ENCODE results near the gene RGS17.

Gene RGS17

GRCh38 chr6:153031335-153031955 is 99.6 kb downstream of the RGS17 start:
- no peaks in the 10 kb centered on the region for H3K27me3 ChIP-seq (ENCODE audit: insufficient read depth, low read length, poor library complexity, severe bottlenecking)
- no peaks in the 10 kb centered on the region for H3K36me3 ChIP-seq (ENCODE audit: insufficient read depth, low read length)
- no peaks in the 10 kb centered on the region for H3F3A ChIP-seq (ENCODE audit: low read depth)
- no peak overlapping the region for H3K4me2 ChIP-seq (ENCODE audit: low read depth, low read length, poor library complexity, severe bottlenecking)
- H3K4me3 ChIP-seq (ENCODE audit: low read length, poor library complexity, severe bottlenecking): no peak overlapping the region
- TF ChIP-seq EZH2phosphoT487 (IDR thresholded peaks at IDR 0.05; ENCODE audit: borderline replicate concordance): no peak
- TF ChIP-seq, protein P1, sequence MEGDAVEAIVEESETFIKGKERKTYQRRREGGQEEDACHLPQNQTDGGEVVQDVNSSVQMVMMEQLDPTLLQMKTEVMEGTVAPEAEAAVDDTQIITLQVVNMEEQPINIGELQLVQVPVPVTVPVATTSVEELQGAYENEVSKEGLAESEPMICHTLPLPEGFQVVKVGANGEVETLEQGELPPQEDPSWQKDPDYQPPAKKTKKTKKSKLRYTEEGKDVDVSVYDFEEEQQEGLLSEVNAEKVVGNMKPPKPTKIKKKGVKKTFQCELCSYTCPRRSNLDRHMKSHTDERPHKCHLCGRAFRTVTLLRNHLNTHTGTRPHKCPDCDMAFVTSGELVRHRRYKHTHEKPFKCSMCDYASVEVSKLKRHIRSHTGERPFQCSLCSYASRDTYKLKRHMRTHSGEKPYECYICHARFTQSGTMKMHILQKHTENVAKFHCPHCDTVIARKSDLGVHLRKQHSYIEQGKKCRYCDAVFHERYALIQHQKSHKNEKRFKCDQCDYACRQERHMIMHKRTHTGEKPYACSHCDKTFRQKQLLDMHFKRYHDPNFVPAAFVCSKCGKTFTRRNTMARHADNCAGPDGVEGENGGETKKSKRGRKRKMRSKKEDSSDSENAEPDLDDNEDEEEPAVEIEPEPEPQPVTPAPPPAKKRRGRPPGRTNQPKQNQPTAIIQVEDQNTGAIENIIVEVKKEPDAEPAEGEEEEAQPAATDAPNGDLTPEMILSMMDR (conservative IDR thresholded peaks at IDR 0.05; ENCODE audit: low read length): no peak
- peak overlapping the region; percentile 46; the same call in 1 of the 2 replicates for H2AFZ ChIP-seq (ENCODE audit: low read length)
- H3K9me2 ChIP-seq (replicated peaks; ENCODE audit: low read depth, low read length): no peaks in the 10 kb centered on the region
- H4K20me1 ChIP-seq (ENCODE audit: insufficient read depth, low read length, poor library complexity, severe bottlenecking): no peaks in the 10 kb centered on the region
- H3K9me3 ChIP-seq (ENCODE audit: insufficient read depth, low read depth, low read length): no peaks in the 10 kb centered on the region
- no peaks in the 10 kb centered on the region for H3K79me2 ChIP-seq (ENCODE audit: insufficient read depth, low read length)
- no peaks in the 10 kb centered on the region for H3K4me1 ChIP-seq (ENCODE audit: insufficient read depth, low read length, poor library complexity, severe bottlenecking)
- H3K9ac ChIP-seq (ENCODE audit: low read depth, low read length, poor library complexity, severe bottlenecking): no peak overlapping the region

DNA sequence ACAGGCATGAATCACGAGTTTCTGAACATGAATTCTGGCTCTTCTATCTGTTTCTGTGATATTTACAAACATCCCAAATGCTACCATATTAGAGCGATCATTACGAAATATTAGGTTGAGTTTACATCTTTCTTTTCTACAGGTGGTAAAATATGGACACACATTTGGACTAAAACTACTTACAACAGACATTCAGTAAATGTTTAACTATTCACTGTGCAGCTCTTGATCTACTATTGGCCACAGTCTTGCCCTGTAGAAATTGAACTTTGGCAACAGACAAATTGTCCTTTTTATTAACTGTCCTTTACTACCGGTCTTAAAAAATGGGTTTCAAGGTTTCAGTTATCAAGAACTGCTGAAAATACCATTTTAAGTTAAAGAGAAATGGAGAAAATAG is 102.1 kb downstream of the RGS17 start:
- H3K27me3 ChIP-seq (ENCODE audit: insufficient read depth, low read length, poor library complexity, severe bottlenecking): no peaks in the 10 kb centered on the region
- TF ChIP-seq EZH2phosphoT487 (IDR thresholded peaks at IDR 0.05; ENCODE audit: borderline replicate concordance): no peak
- TF ChIP-seq, protein P1 (conservative IDR thresholded peaks at IDR 0.05; ENCODE audit: low read length): no peak
- no peaks in the 10 kb centered on the region for H3K4me1 ChIP-seq (ENCODE audit: insufficient read depth, low read length, poor library complexity, severe bottlenecking)
- no peaks in the 10 kb centered on the region for H3K36me3 ChIP-seq (ENCODE audit: insufficient read depth, low read length)
- no peaks in the 10 kb centered on the region for H3K9me2 ChIP-seq (replicated peaks; ENCODE audit: low read depth, low read length)
- no peak overlapping the region for H2AFZ ChIP-seq (ENCODE audit: low read length)
- no peak overlapping the region for H3K4me3 ChIP-seq (ENCODE audit: low read length, poor library complexity, severe bottlenecking)
- H3K9me3 ChIP-seq (ENCODE audit: insufficient read depth, low read depth, low read length): no peaks in the 10 kb centered on the region
- H3F3A ChIP-seq (ENCODE audit: low read depth): no peaks in the 10 kb centered on the region
- no peak overlapping the region for H3K9ac ChIP-seq (ENCODE audit: low read depth, low read length, poor library complexity, severe bottlenecking)
- H3K4me2 ChIP-seq (ENCODE audit: low read depth, low read length, poor library complexity, severe bottlenecking): no peak overlapping the region
- no peaks in the 10 kb centered on the region for H4K20me1 ChIP-seq (ENCODE audit: insufficient read depth, low read length, poor library complexity, severe bottlenecking)
- no peaks in the 10 kb centered on the region for H3K79me2 ChIP-seq (ENCODE audit: insufficient read depth, low read length)

GRCh38 chr6:153028286-153028685 is 102.8 kb downstream of the RGS17 start:
- no peak overlapping the region for H3K9ac ChIP-seq (ENCODE audit: low read depth, low read length, poor library complexity, severe bottlenecking)
- H3K9me3 ChIP-seq (ENCODE audit: insufficient read depth, low read depth, low read length): no peaks in the 10 kb centered on the region
- no peak overlapping the region for H2AFZ ChIP-seq (ENCODE audit: low read length)
- H4K20me1 ChIP-seq (ENCODE audit: insufficient read depth, low read length, poor library complexity, severe bottlenecking): no peaks in the 10 kb centered on the region
- H3K4me3 ChIP-seq (ENCODE audit: low read length, poor library complexity, severe bottlenecking): no peak overlapping the region
- H3F3A ChIP-seq (ENCODE audit: low read depth): no peaks in the 10 kb centered on the region
- TF ChIP-seq EZH2phosphoT487 (IDR thresholded peaks at IDR 0.05; ENCODE audit: borderline replicate concordance): no peak
- TF ChIP-seq, protein P1 (conservative IDR thresholded peaks at IDR 0.05; ENCODE audit: low read length): no peak
- no peaks in the 10 kb centered on the region for H3K36me3 ChIP-seq (ENCODE audit: insufficient read depth, low read length)
- no peak overlapping the region for H3K4me2 ChIP-seq (ENCODE audit: low read depth, low read length, poor library complexity, severe bottlenecking)
- no peaks in the 10 kb centered on the region for H3K79me2 ChIP-seq (ENCODE audit: insufficient read depth, low read length)
- no peaks in the 10 kb centered on the region for H3K4me1 ChIP-seq (ENCODE audit: insufficient read depth, low read length, poor library complexity, severe bottlenecking)
- no peaks in the 10 kb centered on the region for H3K27me3 ChIP-seq (ENCODE audit: insufficient read depth, low read length, poor library complexity, severe bottlenecking)
- no peaks in the 10 kb centered on the region for H3K9me2 ChIP-seq (replicated peaks; ENCODE audit: low read depth, low read length)
